ENCODE measurements around the gene S100A2.

The S100A2 gene

GRCh38 chr1:153565529-153566374 lies at the start of gene S100A2:
TSS of gene S100A2 (minus strand) at chr1:153565844. CDS start at chr1:153563877, 1,967 bp downstream.
- DNase-seq (ENCODE audit: low spot score): no peak

- no peak for DNase-seq (ENCODE audit: low spot score)
These were observed 49.8 kb upstream of the S100A2 start for GRCh38 chr1:153615406-153615805.

- no peak for DNase-seq (ENCODE audit: low spot score)
These were observed 49.3 kb upstream of the S100A2 start for GRCh38 chr1:153614906-153615305.

- DNase-seq (ENCODE audit: low spot score): no peak
These were observed 48.7 kb upstream of the S100A2 start for GRCh38 chr1:153614189-153614900.

- no peak for DNase-seq (ENCODE audit: low spot score)
These were observed 47.8 kb upstream of the S100A2 start for GRCh38 chr1:153613406-153613805.

GRCh38 chr1:153612755-153613331 lies 47.2 kb upstream of the S100A2 start, which contains the start of gene S100A16:
TSS of gene S100A16 (minus strand) at chr1:153613137. CDS start at chr1:153608151, 4,986 bp downstream.
- DNase-seq (ENCODE audit: low spot score): peak; percentile 44

- DNase-seq (ENCODE audit: low spot score): no peak
These were observed 46.6 kb upstream of the S100A2 start for GRCh38 chr1:153612111-153612754.

GRCh38 chr1:153611356-153611755 lies 45.7 kb upstream of the S100A2 start:
- no peak for DNase-seq (ENCODE audit: low spot score)

GRCh38 chr1:153610811-153611301 lies 45.2 kb upstream of the S100A2 start:
- DNase-seq (ENCODE audit: low spot score): no peak

- DNase-seq (ENCODE audit: low spot score): no peak
These were observed 44.7 kb upstream of the S100A2 start for GRCh38 chr1:153610334-153610733.

GRCh38 chr1:153609585-153609907 lies 43.9 kb upstream of the S100A2 start:
- no peak for DNase-seq (ENCODE audit: low spot score)

- no peak for DNase-seq (ENCODE audit: low spot score)
These were observed 43.3 kb upstream of the S100A2 start for GRCh38 chr1:153608742-153609584.

GRCh38 chr1:153608089-153608682 lies 42.5 kb upstream of the S100A2 start:
- no peak for DNase-seq (ENCODE audit: low spot score)

- DNase-seq (ENCODE audit: low spot score): no peak
These were observed 41.7 kb upstream of the S100A2 start for GRCh38 chr1:153607381-153607780.

- no peak for DNase-seq (ENCODE audit: low spot score)
These were observed 40.5 kb upstream of the S100A2 start for GRCh38 chr1:153606194-153606593.

- DNase-seq (ENCODE audit: low spot score): no peak
These were observed 37.1 kb upstream of the S100A2 start for GRCh38 chr1:153602749-153603148.

- DNase-seq (ENCODE audit: low spot score): no peak
These were observed 34.2 kb upstream of the S100A2 start for GRCh38 chr1:153599847-153600246.

- DNase-seq (ENCODE audit: low spot score): no peak
These were observed 32.9 kb upstream of the S100A2 start for GRCh38 chr1:153598309-153599172.

GRCh38 chr1:153597206-153597605 lies 31.6 kb upstream of the S100A2 start:
- DNase-seq (ENCODE audit: low spot score): no peak

- no peak for DNase-seq (ENCODE audit: low spot score)
These were observed 27.1 kb upstream of the S100A2 start for GRCh38 chr1:153592748-153593147.

Measured in cerebellar cortex (tissue), 1 donor.